ENCODE measurements around the gene PCNX4. TPM values are rescaled to one million over a fixed set of nuclear protein-coding genes. Genes with fewer than 3 reads are reported as not detected.
A peak's percentile ranks its signal among the peaks of the same experiment; 100 is the strongest.
"Not testable (repeated sequence)": the region's sequence is repeated elsewhere in the genome, so short reads cannot be mapped to it uniquely, and the experiment has no call there.

The PCNX4 gene
- total RNA-seq, 2 experiments from 2014 or later = 35.4 to 36.6 TPM

DNA sequence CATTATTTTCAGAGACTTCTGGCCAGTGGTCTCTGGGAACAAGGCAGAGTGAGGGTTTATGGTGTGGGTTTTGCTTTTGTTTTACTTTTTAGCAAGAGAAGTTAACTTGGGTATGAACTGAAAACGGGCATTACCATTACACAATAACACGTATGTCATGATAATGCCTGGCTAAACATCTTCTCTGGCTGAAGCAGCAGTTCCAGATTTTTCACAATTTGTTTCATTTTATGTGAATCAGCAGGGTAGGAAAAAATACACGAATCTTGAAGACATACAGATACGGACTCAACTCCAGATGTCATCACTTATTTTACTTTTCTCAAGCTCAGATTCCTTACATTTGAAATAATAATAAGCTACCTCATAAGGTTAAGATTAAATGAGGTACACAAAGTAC lies 2.5 kb upstream of the PCNX4 start:
- POLR2A ChIA-PET = interaction anchor here (1.9 kb wide), 1 partner anchor 76 kb away, joined by 5 read pairs; the partner anchor contains the start of gene DHRS7
- no peak overlapping the region for H3K27ac Mint-ChIP-seq

GRCh38 chr14:60090864-60091519 lies 731 bp upstream of the PCNX4 start:
- CTCF ChIA-PET = interaction anchor here (0.9 to 4.8 kb wide), 5 partner anchors 11 to 127 kb away, joined by 3 to 38 read pairs (median 5); no protein-coding TSS in a partner anchor
- DNase-seq = peak; percentile 35

More for the DNA sequence above, 2.5 kb upstream of the PCNX4 start:
- DNase-seq (no peak), ATAC-seq (no peak)
- Mint-ChIP-seq H3K27me3 (ENCODE audit: low read depth) (peaks cover 4% of the 10 kb centered on the region), H3K4me3 (no peak overlapping the region), H3K9me3 (ENCODE audit: insufficient read depth) (no peaks in the 10 kb centered on the region), H3K4me1 (ENCODE audit: low read depth) (peaks cover 21% of the 10 kb centered on the region), H3K36me3 (ENCODE audit: low read depth) (peaks cover 11% of the 10 kb centered on the region)
- CTCF ChIA-PET = interaction anchor here (1.1 to 4.8 kb wide), 6 partner anchors 25 to 243 kb away, joined by 3 to 38 read pairs (median 4); no protein-coding TSS in a partner anchor

DNA sequence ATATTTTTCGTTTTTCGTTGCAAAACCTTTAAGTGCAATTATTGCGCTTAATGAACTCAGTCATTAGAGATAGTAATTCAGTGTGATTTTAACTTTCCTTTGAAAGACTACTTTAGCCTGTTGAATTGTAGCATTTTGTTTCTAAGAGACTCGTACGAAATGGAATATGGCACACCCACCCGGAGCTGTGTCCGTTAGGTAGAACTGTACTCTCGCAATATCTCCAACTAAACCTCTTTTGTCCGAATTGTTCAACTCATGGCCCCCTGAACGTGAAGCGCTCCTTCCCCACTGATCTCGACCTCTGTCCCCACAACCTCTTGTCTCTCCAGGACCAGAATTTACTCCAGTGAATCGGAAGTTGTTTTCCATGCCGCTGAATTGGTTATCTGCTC lies 800 bp downstream of the PCNX4 start:
- H3K36me3 Mint-ChIP-seq (ENCODE audit: low read depth) = peaks cover 30% of the 10 kb centered on the region
- peaks cover 35% of the 10 kb centered on the region for H3K4me1 Mint-ChIP-seq (ENCODE audit: low read depth)
- H3K9me3 Mint-ChIP-seq (ENCODE audit: insufficient read depth) = no peaks in the 10 kb centered on the region
- ChIA-PET CTCF (interaction anchor here (0.5 to 4.8 kb wide), 9 partner anchors 14 to 164 kb away, joined by 3 to 38 read pairs (median 3); partner anchors contain the start of genes DHRS7 and PPM1A), POLR2A (interaction anchor here (0.7 to 2.4 kb wide), 5 partner anchors 8 to 156 kb away, joined by 3 to 24 read pairs (median 4); partner anchors contain the start of genes DHRS7 and PPM1A)
- H3K27me3 Mint-ChIP-seq (ENCODE audit: low read depth) = no peaks in the 10 kb centered on the region
- peak overlapping the region; percentile 96 for H3K27ac Mint-ChIP-seq
- DNase-seq (peak; percentile 45), ATAC-seq (peak; percentile 3)
- peak overlapping the region; percentile 94 for H3K4me3 Mint-ChIP-seq

More at GRCh38 chr14:60090864-60091519, 731 bp upstream of the PCNX4 start:
- Mint-ChIP-seq H3K9me3 (ENCODE audit: insufficient read depth) (no peaks in the 10 kb centered on the region), H3K36me3 (ENCODE audit: low read depth) (peaks cover 23% of the 10 kb centered on the region), H3K4me1 (ENCODE audit: low read depth) (peaks cover 35% of the 10 kb centered on the region), H3K4me3 (peak overlapping the region; percentile 94), H3K27ac (peak overlapping the region; percentile 96), H3K27me3 (ENCODE audit: low read depth) (no peaks in the 10 kb centered on the region)
- no peak for ATAC-seq
- POLR2A ChIA-PET = interaction anchor here (1.9 to 2.4 kb wide), 2 partner anchors 74 to 158 kb away, joined by 5 to 24 read pairs; partner anchors contain the start of genes DHRS7 and PPM1A

GRCh38 chr14:60093080-60093479 lies 1.4 kb downstream of the PCNX4 start:
- CTCF ChIA-PET = interaction anchor here (1.0 to 4.8 kb wide), 8 partner anchors 13 to 235 kb away, joined by 3 to 38 read pairs (median 3); partner anchors contain the start of genes DHRS7 and PPM1A
- peaks cover 35% of the 10 kb centered on the region for H3K4me1 Mint-ChIP-seq (ENCODE audit: low read depth)
- H3K27ac Mint-ChIP-seq = peak overlapping the region; percentile 96
- POLR2A ChIA-PET = interaction anchor here (1.2 to 2.0 kb wide), 3 partner anchors 68 to 156 kb away, joined by 4 to 16 read pairs (median 6); partner anchors contain the start of genes DHRS7 and PPM1A
- no peak for ATAC-seq
- peak overlapping the region; percentile 94 for H3K4me3 Mint-ChIP-seq
- peaks cover 35% of the 10 kb centered on the region for H3K36me3 Mint-ChIP-seq (ENCODE audit: low read depth)
- no peak for DNase-seq
- H3K9me3 Mint-ChIP-seq (ENCODE audit: insufficient read depth) = no peaks in the 10 kb centered on the region
- H3K27me3 Mint-ChIP-seq (ENCODE audit: low read depth) = no peaks in the 10 kb centered on the region

GRCh38 chr14:60093606-60094005 lies 1.9 kb downstream of the PCNX4 start:
- ChIA-PET CTCF (interaction anchor here (1.0 to 4.8 kb wide), 5 partner anchors 13 to 234 kb away, joined by 3 to 38 read pairs (median 3); partner anchors contain the start of gene PPM1A), POLR2A (interaction anchor here (0.7 to 2.0 kb wide), 3 partner anchors 72 to 155 kb away, joined by 3 to 16 read pairs (median 6); partner anchors contain the start of genes DHRS7 and PPM1A)
- Mint-ChIP-seq H3K4me3 (peak overlapping the region; percentile 94), H3K27ac (peak overlapping the region; percentile 96), H3K9me3 (ENCODE audit: insufficient read depth) (no peaks in the 10 kb centered on the region), H3K36me3 (ENCODE audit: low read depth) (peaks cover 40% of the 10 kb centered on the region), H3K27me3 (ENCODE audit: low read depth) (no peaks in the 10 kb centered on the region), H3K4me1 (ENCODE audit: low read depth) (peaks cover 38% of the 10 kb centered on the region)
- ATAC-seq (no peak), DNase-seq (no peak)

DNA sequence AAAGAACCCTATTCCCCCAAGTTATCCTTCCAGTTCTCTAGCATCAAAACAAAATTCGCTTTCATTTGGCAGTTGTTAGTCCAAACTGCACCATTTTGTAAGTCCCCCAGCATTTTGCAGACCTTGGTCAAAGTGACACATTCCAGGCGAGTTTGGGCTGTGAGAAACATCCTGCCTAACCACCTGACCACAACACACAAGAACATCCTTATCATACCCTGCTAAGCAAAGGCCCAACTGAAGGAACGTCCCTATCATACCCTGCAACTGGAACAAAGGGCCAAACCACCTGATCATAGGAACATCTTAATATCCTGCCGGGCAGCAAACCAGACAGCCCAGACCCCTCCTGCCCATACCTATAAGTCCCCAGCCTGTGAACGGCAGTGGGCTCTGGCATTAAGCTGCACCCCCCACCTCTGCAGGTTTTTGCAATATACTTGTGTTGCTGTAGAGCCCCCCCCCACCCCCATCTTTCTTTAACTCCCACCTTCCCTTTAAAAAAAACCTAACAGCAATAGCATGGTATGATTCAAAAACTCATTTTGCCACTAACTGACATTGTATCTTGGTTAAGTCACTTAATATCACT lies 2.7 kb downstream of the PCNX4 start:
- Mint-ChIP-seq H3K4me1 (ENCODE audit: low read depth) (peaks cover 38% of the 10 kb centered on the region), H3K36me3 (ENCODE audit: low read depth) (peaks cover 40% of the 10 kb centered on the region), H3K4me3 (peak overlapping the region; percentile 94), H3K27me3 (ENCODE audit: low read depth) (no peaks in the 10 kb centered on the region), H3K9me3 (ENCODE audit: insufficient read depth) (no peaks in the 10 kb centered on the region), H3K27ac (peak overlapping the region; percentile 60)
- CTCF ChIA-PET = no interaction called here
- no peak for ATAC-seq
- POLR2A ChIA-PET = interaction anchor here (0.7 to 1.2 kb wide), 2 partner anchors 114 to 154 kb away, joined by 3 to 6 read pairs; partner anchors contain the start of gene PPM1A
- peak; percentile 58 for DNase-seq

- H3K4me3 Mint-ChIP-seq = no peak overlapping the region
- no peak for ATAC-seq
- ChIA-PET CTCF (no interaction called here), POLR2A (interaction anchor here (1.3 kb wide), 1 partner anchor 153 kb away, joined by 7 read pairs; the partner anchor contains the start of gene PPM1A)
- H3K9me3 Mint-ChIP-seq (ENCODE audit: insufficient read depth) = no peaks in the 10 kb centered on the region
- no peaks in the 10 kb centered on the region for H3K27me3 Mint-ChIP-seq (ENCODE audit: low read depth)
- peaks cover 42% of the 10 kb centered on the region for H3K4me1 Mint-ChIP-seq (ENCODE audit: low read depth)
- H3K36me3 Mint-ChIP-seq (ENCODE audit: low read depth) = peaks cover 43% of the 10 kb centered on the region
- no peak overlapping the region for H3K27ac Mint-ChIP-seq
- DNase-seq = no peak
Measured at GRCh38 chr14:60095231-60095630, 3.5 kb downstream of the PCNX4 start.

GRCh38 chr14:60095781-60096450 lies 4.2 kb downstream of the PCNX4 start:
- no peak for ATAC-seq
- no peaks in the 10 kb centered on the region for H3K27me3 Mint-ChIP-seq (ENCODE audit: low read depth)
- no peak overlapping the region for H3K4me3 Mint-ChIP-seq
- H3K27ac Mint-ChIP-seq = no peak overlapping the region
- H3K9me3 Mint-ChIP-seq (ENCODE audit: insufficient read depth) = peaks cover 3% of the 10 kb centered on the region
- POLR2A ChIA-PET = interaction anchor here (1.3 kb wide), 1 partner anchor 152 kb away, joined by 7 read pairs; the partner anchor contains the start of gene PPM1A
- peaks cover 47% of the 10 kb centered on the region for H3K36me3 Mint-ChIP-seq (ENCODE audit: low read depth)
- DNase-seq = no peak
- peaks cover 41% of the 10 kb centered on the region for H3K4me1 Mint-ChIP-seq (ENCODE audit: low read depth)
- CTCF ChIA-PET = no interaction called here

GRCh38 chr14:60097974-60098373 lies 6.3 kb downstream of the PCNX4 start:
- CTCF ChIA-PET = no interaction called here
- no peak overlapping the region for H3K27ac Mint-ChIP-seq
- peaks cover 3% of the 10 kb centered on the region for H3K9me3 Mint-ChIP-seq (ENCODE audit: insufficient read depth)
- POLR2A ChIA-PET = no interaction called here
- no peak overlapping the region for H3K4me3 Mint-ChIP-seq
- H3K36me3 Mint-ChIP-seq (ENCODE audit: low read depth) = peaks cover 52% of the 10 kb centered on the region
- no peaks in the 10 kb centered on the region for H3K27me3 Mint-ChIP-seq (ENCODE audit: low read depth)
- no peak for DNase-seq
- H3K4me1 Mint-ChIP-seq (ENCODE audit: low read depth) = peaks cover 47% of the 10 kb centered on the region
- ATAC-seq = no peak

GRCh38 chr14:60099855-60100254 lies 8.1 kb downstream of the PCNX4 start:
- not testable (repeated sequence) for H3K9me3 Mint-ChIP-seq (ENCODE audit: insufficient read depth); DNase-seq; H3K27ac Mint-ChIP-seq; ATAC-seq; H3K27me3 Mint-ChIP-seq (ENCODE audit: low read depth)
- peak overlapping the region; percentile 38 for H3K4me3 Mint-ChIP-seq
- peaks cover 32% of the 10 kb centered on the region for H3K4me1 Mint-ChIP-seq (ENCODE audit: low read depth)
- ChIA-PET CTCF (interaction anchor here (0.6 to 1.6 kb wide), 2 partner anchors 19 to 20 kb away, joined by 3 read pairs; no protein-coding TSS in a partner anchor), POLR2A (interaction anchor here (1.0 kb wide), 1 partner anchor 8 kb away, joined by 3 read pairs; the partner anchor contains the start of gene PCNX4)
- H3K36me3 Mint-ChIP-seq (ENCODE audit: low read depth) = peaks cover 54% of the 10 kb centered on the region

DNA sequence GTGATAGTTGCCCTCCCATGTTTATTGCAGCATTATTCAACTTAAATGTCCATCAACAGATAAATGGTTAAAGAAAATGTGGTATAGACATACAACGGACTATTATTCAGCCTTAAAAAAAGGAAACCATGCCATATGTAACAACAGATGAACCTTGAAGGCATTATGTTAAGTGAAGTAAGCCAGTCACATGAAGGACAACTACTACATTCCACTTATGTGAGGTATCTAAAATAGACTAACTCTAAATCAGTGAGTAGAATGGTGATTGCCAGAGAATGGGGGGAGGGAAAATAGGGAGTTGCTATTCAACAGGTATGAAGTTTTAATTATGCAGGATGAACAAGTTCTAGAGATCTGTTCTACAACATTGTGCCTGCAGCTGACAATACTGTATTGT lies 10.1 kb downstream of the PCNX4 start:
- Mint-ChIP-seq H3K4me1 (ENCODE audit: low read depth) (peaks cover 21% of the 10 kb centered on the region), H3K27ac (no peak overlapping the region), H3K36me3 (ENCODE audit: low read depth) (peaks cover 44% of the 10 kb centered on the region), H3K9me3 (ENCODE audit: insufficient read depth) (peaks cover 3% of the 10 kb centered on the region), H3K4me3 (no peak overlapping the region), H3K27me3 (ENCODE audit: low read depth) (no peaks in the 10 kb centered on the region)
- DNase-seq (no peak), ATAC-seq (no peak)
- POLR2A ChIA-PET = interaction anchor here (1.0 kb wide), 1 partner anchor 64 kb away, joined by 3 read pairs; the partner anchor contains the start of gene DHRS7
- CTCF ChIA-PET = no interaction called here
